SK-N-SH treated with all-trans-retinoic acid at 6 μM for 48 hours (cell line): ENCODE data around the gene GATAD2A.

Experiments used
- ATAC-seq: fragments of 200-7000 bp; cut with Tn5 transposase; 3 replicates; pipeline ENCODE4 v1.9.1; 2020; ENCODE audit warnings: mild to moderate bottlenecking, moderate library complexity
- ARNTL ChIP-seq: fragments of 450-650 bp; formaldehyde crosslinking; IDR thresholded peaks from 2 replicates; pipeline ENCODE4 v1.5.0; 2020; ENCODE audit warnings: low read depth, mild to moderate bottlenecking, moderate library complexity, borderline replicate concordance
- BACH2 ChIP-seq: fragments of 250-450 bp; sonication (Bioruptor Pico); IDR thresholded peaks from 2 replicates; pipeline ENCODE4 v1.9.0; 2021; ENCODE audit warnings: mild to moderate bottlenecking, borderline replicate concordance
- CREB5 ChIP-seq: fragments of 250-450 bp; sonication (Bioruptor Pico); IDR thresholded peaks from 2 replicates; pipeline ENCODE4 v1.5.1; 2020; ENCODE audit warnings: low read depth, mild to moderate bottlenecking, moderate library complexity
- CSDC2 ChIP-seq: fragments of 250-450 bp; sonication (Bioruptor Pico); IDR thresholded peaks from 2 replicates; pipeline ENCODE4 v1.5.0; 2020; ENCODE audit warnings: mild to moderate bottlenecking, moderate library complexity
- CSRNP3 ChIP-seq: fragments of 250-450 bp; sonication (Bioruptor Pico); IDR thresholded peaks from 2 replicates; pipeline ENCODE4 v1.5.1; 2021; ENCODE audit warnings: mild to moderate bottlenecking, moderate library complexity
- GLIS3 ChIP-seq: fragments of 250-450 bp; sonication (Bioruptor Pico); IDR thresholded peaks from 2 replicates; pipeline ENCODE4 v1.5.0; 2020; ENCODE audit warnings: mild to moderate bottlenecking, moderate library complexity
- ISL1 ChIP-seq: fragments of 250-450 bp; sonication (Bioruptor Pico); IDR thresholded peaks from 2 replicates; pipeline ENCODE4 v2.1.2; 2022; ENCODE audit warnings: mild to moderate bottlenecking, moderate library complexity
- PATZ1 ChIP-seq: fragments of 250-450 bp; sonication (Bioruptor Pico); IDR thresholded peaks from 2 replicates; pipeline ENCODE4 v1.8.0; 2020; ENCODE audit warnings: mild to moderate bottlenecking, moderate library complexity, borderline replicate concordance
- RARB ChIP-seq: fragments of 250-450 bp; sonication (Bioruptor Pico); IDR thresholded peaks from 2 replicates; pipeline ENCODE4 v1.8.0; 2021; ENCODE audit warnings: mild to moderate bottlenecking, moderate library complexity
- ZNF8 ChIP-seq: fragments of 450-650 bp; formaldehyde crosslinking; IDR thresholded peaks from 2 replicates; pipeline ENCODE4 v1.5.0; 2020; ENCODE audit warnings: mild to moderate bottlenecking, moderate library complexity
- TF ChIP-seq, protein P1 (sequence below): fragments of 250-450 bp; sonication (Bioruptor Pico); IDR thresholded peaks from 2 replicates; pipeline ENCODE4 v1.8.0; 2021; ENCODE audit warnings: low read depth, mild to moderate bottlenecking, moderate library complexity, borderline replicate concordance
- TF ChIP-seq, protein P2 (sequence below): fragments of 250-450 bp; sonication (Bioruptor Pico); IDR thresholded peaks from 2 replicates; pipeline ENCODE4 v1.5.0; 2020; ENCODE audit warnings: mild to moderate bottlenecking, moderate library complexity

GATAD2A gene

DNA sequence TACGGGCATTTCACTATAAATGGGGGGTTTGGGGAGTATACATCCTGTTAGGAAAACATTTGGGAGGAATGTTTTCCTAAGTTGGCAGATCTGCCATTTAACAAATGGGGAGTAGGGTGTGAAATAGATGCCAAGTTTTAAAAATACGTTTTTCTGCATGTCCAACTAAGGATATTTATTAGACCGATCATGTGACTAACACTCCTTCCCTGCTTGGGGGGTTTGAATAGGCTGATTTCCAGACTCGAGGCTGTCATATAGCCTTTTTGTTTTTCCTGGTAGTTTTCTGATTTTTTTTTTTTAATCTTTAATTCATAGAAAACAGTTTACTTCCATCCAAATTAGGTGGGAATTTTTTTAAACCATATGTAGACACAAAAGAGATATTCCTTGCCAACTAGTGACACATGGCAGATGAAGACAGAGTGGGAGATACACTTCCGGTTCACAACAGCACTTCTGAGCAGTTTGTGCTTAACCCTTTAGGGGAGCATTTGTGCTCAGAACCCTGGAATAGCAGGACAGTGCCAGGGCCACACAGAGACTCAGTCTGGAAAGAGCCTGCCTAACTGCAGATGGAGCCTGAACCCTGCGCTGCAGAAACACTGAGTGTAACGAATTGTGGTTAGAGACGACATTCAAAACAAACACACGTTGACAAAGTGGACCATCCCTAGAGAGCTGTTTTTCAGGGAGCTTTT lies 5.6 kb upstream of the GATAD2A start:
- TF ChIP-seq, protein P1, sequence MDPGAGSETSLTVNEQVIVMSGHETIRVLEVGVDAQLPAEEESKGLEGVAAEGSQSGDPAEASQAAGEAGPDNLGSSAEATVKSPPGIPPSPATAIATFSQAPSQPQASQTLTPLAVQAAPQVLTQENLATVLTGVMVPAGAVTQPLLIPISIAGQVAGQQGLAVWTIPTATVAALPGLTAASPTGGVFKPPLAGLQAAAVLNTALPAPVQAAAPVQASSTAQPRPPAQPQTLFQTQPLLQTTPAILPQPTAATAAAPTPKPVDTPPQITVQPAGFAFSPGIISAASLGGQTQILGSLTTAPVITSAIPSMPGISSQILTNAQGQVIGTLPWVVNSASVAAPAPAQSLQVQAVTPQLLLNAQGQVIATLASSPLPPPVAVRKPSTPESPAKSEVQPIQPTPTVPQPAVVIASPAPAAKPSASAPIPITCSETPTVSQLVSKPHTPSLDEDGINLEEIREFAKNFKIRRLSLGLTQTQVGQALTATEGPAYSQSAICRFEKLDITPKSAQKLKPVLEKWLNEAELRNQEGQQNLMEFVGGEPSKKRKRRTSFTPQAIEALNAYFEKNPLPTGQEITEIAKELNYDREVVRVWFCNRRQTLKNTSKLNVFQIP (CRISPR knock-in tag): no peak
- TF ChIP-seq BACH2 (no peak), GLIS3 (CRISPR knock-in tag) (no peak), ARNTL (CRISPR knock-in tag) (no peak), CSRNP3 (CRISPR knock-in tag) (no peak), ISL1 (CRISPR knock-in tag) (no peak), RARB (CRISPR knock-in tag) (no peak), ZNF8 (CRISPR knock-in tag) (no peak), PATZ1 (CRISPR knock-in tag) (no peak), CREB5 (CRISPR knock-in tag) (no peak)
- TF ChIP-seq, protein P2, sequence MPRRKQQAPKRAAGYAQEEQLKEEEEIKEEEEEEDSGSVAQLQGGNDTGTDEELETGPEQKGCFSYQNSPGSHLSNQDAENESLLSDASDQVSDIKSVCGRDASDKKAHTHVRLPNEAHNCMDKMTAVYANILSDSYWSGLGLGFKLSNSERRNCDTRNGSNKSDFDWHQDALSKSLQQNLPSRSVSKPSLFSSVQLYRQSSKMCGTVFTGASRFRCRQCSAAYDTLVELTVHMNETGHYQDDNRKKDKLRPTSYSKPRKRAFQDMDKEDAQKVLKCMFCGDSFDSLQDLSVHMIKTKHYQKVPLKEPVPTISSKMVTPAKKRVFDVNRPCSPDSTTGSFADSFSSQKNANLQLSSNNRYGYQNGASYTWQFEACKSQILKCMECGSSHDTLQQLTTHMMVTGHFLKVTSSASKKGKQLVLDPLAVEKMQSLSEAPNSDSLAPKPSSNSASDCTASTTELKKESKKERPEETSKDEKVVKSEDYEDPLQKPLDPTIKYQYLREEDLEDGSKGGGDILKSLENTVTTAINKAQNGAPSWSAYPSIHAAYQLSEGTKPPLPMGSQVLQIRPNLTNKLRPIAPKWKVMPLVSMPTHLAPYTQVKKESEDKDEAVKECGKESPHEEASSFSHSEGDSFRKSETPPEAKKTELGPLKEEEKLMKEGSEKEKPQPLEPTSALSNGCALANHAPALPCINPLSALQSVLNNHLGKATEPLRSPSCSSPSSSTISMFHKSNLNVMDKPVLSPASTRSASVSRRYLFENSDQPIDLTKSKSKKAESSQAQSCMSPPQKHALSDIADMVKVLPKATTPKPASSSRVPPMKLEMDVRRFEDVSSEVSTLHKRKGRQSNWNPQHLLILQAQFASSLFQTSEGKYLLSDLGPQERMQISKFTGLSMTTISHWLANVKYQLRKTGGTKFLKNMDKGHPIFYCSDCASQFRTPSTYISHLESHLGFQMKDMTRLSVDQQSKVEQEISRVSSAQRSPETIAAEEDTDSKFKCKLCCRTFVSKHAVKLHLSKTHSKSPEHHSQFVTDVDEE (CRISPR knock-in tag): no peak
- peak; percentile 64 for ATAC-seq

GRCh38 chr19:19402656-19403372 lies 2.7 kb upstream of the GATAD2A start:
- no peak for TF ChIP-seq CSDC2
- TF ChIP-seq CSRNP3 (CRISPR knock-in tag): no peak
- TF ChIP-seq PATZ1 (CRISPR knock-in tag): no peak
- TF ChIP-seq, protein P1 (CRISPR knock-in tag): no peak
- no peak for TF ChIP-seq RARB (CRISPR knock-in tag)
- TF ChIP-seq, all 23 proteins: peak for 0

More at GRCh38 chr19:19402656-19403372, 2.7 kb upstream of the GATAD2A start:
- no peak for ATAC-seq
